IPS-15b (cell line): ENCODE measurements around the gene NR3C2.

Experiments
- H3K27me3 ChIP-seq: one replicate; pipeline ENCODE4 v1.6.1; 2013; ENCODE audit warnings: low read length; ENCODE audit not compliant: control insufficient read depth, insufficient read depth
- H3K36me3 ChIP-seq: one replicate; pipeline ENCODE4 v1.6.1; 2013; ENCODE audit warnings: low read length; ENCODE audit not compliant: control insufficient read depth, insufficient read depth
- H3K4me1 ChIP-seq: one replicate; pipeline ENCODE4 v1.6.1; 2013; ENCODE audit warnings: mild to moderate bottlenecking, low read length; ENCODE audit not compliant: control insufficient read depth, insufficient read depth
- H3K4me3 ChIP-seq: one replicate; pipeline ENCODE4 v1.5.1; 2013; ENCODE audit warnings: low read depth, low read length
- H3K9ac ChIP-seq: one replicate; pipeline ENCODE4 v1.6.1; 2013; ENCODE audit warnings: low read depth, mild to moderate bottlenecking, low read length
- H3K9me3 ChIP-seq: one replicate; pipeline ENCODE4 v1.6.1; 2013; ENCODE audit warnings: mild to moderate bottlenecking, low read length; ENCODE audit not compliant: control insufficient read depth, insufficient read depth

The NR3C2 gene

DNA sequence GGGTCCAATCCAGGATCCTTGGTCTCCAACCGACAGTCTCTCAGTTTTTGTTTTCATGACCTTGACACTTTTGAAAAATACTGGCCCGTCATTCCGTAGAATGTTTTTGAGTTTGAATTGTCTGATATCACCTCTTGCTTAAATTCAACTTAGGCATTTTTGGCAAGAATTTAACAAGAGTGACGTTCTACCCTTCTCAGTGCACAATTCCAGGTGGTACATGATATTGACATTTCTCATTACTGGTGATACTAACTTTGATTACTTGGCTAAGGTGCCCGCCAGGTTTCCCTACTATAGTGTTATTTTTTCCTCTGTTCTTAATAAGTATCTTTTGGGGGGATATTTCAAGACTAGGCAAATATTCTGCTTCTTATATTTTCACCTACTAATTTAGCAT is 215.1 kb downstream of the NR3C2 start:
- H3K9me3 ChIP-seq = no peaks in the 10 kb centered on the region
- no peaks in the 10 kb centered on the region for H3K4me1 ChIP-seq
- H3K9ac ChIP-seq = no peak overlapping the region
- H3K4me3 ChIP-seq = no peak overlapping the region
- no peaks in the 10 kb centered on the region for H3K36me3 ChIP-seq
- H3K27me3 ChIP-seq = no peaks in the 10 kb centered on the region

DNA sequence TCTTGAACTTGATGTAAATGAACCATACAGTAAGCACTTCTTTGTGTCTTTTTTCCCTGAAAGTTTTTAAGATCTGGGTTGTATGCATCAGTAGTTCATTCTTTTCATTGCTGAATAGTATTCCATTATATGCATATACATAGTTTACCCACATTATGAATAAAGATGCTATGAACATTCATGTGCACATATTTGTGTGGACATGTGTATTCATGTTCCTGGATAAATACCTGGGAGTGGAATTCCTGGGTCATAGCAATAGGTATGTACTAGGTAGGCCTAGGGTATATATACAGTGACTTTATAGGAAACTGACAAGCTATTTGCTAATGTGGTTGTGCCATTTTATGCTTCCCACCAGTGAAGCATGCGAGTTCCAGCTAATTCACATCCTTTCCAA is 215.9 kb downstream of the NR3C2 start:
- Histone ChIP-seq H3K36me3 (no peaks in the 10 kb centered on the region), H3K27me3 (no peaks in the 10 kb centered on the region), H3K4me3 (no peak overlapping the region), H3K4me1 (no peaks in the 10 kb centered on the region), H3K9me3 (no peaks in the 10 kb centered on the region), H3K9ac (no peak overlapping the region)

DNA sequence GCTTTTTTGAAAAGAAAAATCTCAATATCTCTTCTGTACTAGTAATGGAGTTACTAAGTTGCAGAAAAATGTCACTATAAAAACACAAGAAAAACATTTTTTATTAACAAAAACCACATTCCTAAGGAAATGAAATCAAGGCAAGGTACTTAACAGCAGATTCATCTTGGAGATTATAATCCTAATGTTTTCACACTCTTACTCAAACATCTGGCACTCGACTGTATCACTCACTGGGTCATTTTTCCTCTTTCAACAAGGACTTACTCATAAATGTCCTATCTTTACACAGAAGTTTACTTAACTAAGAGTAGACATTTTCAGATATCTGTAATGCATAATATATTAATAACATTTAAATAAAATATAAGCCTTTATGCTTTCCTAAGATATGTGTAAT is 216.6 kb downstream of the NR3C2 start:
- Histone ChIP-seq H3K9me3 (no peaks in the 10 kb centered on the region), H3K27me3 (no peaks in the 10 kb centered on the region), H3K36me3 (no peaks in the 10 kb centered on the region), H3K4me3 (no peak overlapping the region), H3K9ac (no peak overlapping the region), H3K4me1 (no peaks in the 10 kb centered on the region)

DNA sequence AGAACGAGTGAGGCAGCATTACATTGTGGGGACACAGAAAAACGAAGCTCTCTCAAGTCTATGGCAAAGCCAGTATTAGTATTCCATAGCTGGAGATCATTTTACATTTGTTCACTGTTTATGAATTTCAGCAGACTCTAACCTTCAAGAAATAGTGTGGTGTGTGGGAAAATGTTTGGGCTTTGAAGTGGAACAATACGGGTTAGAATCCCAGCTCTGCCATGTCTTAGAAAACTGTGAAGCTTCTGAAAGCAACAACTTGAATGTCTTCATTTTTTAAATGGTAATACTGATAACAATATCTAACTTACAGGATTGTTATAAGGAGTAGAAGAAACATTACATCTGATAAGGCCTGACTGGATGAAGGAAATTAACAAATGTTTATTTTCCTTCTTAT is 217.7 kb downstream of the NR3C2 start:
- Histone ChIP-seq H3K27me3 (no peaks in the 10 kb centered on the region), H3K9me3 (no peaks in the 10 kb centered on the region), H3K4me3 (no peak overlapping the region), H3K36me3 (no peaks in the 10 kb centered on the region), H3K9ac (no peak overlapping the region), H3K4me1 (no peaks in the 10 kb centered on the region)

DNA sequence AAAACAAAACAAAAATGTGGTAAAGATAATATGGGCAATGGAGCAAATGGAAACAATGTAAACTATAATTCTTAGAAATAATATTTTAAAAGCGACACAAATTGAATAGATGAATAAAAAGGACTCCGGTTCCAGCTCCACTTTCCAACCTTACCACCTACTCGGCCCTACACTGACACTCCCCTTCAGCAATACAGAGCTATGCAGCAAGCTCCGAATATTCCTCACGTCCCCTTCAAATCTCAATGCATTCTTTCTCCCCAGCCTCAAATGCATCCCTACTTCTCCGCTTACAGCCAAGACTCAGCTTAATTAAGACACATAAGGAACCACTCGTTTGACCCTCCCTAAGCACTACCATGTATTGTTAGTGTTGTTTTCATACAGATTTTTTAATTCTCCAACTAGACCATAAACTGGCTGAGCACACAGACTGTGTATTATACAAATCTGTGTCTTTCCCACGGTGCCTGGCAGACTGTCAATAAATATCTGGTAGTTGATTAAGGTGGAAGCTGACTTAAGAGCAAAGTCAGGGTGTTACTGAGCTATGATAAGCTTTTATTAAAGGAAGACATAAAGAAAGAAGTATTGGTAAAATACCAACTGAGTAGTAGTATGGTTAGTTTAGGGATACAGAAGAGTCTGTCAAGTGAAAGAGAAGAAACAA is 219.1 kb downstream of the NR3C2 start:
- Histone ChIP-seq H3K36me3 (no peaks in the 10 kb centered on the region), H3K4me1 (no peaks in the 10 kb centered on the region), H3K4me3 (no peak overlapping the region), H3K9me3 (no peaks in the 10 kb centered on the region), H3K9ac (no peak overlapping the region), H3K27me3 (no peaks in the 10 kb centered on the region)

DNA sequence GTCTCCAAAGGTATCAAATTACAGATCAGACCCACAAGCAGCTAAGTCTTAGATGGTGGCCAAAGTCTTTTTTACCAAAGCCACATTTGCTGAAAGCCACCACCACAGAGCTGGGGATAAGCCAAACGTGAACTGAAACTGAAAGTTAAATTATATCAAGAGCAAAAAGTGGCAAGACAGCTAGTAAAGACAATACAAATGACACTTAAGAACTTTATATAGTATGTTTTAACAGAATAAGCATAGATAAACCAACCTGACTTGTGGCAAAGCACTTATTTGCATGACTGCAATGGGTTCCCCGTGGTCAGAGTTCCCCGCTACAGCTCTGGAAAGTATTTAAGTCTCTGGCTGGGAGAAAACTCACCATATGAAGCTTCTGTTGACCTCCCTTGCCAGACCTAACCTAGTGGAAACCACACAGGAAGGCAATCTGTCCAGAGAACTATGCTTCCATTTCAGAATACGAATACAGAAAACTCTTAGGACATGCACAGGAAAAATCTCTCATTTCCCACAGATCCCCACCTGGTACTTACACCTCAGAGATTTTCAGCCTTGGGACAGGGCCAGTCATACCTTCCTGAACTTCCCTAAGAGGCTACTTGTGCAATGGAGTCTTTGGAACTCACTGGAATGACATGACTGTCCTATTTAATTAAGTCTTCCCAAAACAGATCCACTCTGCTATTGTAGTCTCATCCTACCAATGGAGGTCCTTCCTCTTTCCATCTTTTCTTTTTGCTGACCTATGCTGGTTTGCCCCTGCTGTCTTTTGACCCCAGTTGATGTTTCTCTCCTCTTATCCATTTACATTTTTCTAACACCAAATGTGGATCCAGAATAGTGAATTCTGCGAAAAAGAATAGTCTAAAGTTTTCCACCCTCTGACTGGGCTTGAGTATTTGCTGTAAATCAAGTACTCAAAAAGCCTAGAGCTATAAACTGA is 225.1 kb downstream of the NR3C2 start:
- H3K9ac ChIP-seq = no peak overlapping the region
- H3K4me1 ChIP-seq = no peaks in the 10 kb centered on the region
- no peaks in the 10 kb centered on the region for H3K27me3 ChIP-seq
- H3K9me3 ChIP-seq = no peaks in the 10 kb centered on the region
- H3K4me3 ChIP-seq = no peak overlapping the region
- no peaks in the 10 kb centered on the region for H3K36me3 ChIP-seq

DNA sequence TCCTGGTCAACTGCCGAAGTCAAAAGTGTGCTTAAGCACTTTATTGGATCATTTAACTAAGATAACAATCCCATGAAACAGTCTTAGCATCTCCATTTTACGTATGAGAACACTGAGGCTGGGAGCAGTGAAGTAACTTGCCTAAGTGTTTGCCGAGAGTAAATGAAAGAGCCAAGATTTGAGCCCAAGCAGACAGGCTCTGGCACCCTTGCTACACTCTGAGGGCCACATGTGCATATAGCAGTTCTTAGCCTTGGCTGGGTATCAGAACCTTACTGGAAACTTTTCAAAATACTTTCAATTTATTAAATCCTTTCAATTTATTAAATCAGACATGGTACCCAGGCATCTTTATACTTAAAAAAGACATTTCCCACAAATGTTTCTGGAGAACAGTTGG is 225.9 kb downstream of the NR3C2 start:
- no peak overlapping the region for H3K9ac ChIP-seq
- no peak overlapping the region for H3K4me3 ChIP-seq
- no peaks in the 10 kb centered on the region for H3K4me1 ChIP-seq
- H3K27me3 ChIP-seq = no peaks in the 10 kb centered on the region
- H3K9me3 ChIP-seq = no peaks in the 10 kb centered on the region
- H3K36me3 ChIP-seq = no peaks in the 10 kb centered on the region

DNA sequence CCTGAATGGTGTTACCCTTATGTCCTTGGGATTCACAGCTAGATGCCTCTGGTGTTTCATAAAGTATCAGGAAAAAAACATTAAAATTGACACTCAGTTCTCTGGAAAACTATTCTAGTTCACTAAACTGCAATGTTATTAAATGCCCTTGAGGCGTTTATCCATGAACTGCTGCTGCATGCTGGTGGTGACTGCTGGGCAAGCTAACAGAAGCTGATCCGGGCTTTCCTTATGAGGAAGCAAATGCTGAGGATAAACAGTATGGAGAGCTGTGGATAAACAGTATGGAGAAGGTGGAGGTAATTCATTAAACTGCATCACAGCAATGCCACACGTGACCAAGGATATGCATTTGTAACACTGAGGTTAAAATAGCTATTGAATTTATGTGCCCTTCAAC is 227.0 kb downstream of the NR3C2 start:
- Histone ChIP-seq H3K4me3 (no peak overlapping the region), H3K27me3 (no peaks in the 10 kb centered on the region), H3K9ac (no peak overlapping the region), H3K4me1 (no peaks in the 10 kb centered on the region), H3K36me3 (no peaks in the 10 kb centered on the region), H3K9me3 (no peaks in the 10 kb centered on the region)

DNA sequence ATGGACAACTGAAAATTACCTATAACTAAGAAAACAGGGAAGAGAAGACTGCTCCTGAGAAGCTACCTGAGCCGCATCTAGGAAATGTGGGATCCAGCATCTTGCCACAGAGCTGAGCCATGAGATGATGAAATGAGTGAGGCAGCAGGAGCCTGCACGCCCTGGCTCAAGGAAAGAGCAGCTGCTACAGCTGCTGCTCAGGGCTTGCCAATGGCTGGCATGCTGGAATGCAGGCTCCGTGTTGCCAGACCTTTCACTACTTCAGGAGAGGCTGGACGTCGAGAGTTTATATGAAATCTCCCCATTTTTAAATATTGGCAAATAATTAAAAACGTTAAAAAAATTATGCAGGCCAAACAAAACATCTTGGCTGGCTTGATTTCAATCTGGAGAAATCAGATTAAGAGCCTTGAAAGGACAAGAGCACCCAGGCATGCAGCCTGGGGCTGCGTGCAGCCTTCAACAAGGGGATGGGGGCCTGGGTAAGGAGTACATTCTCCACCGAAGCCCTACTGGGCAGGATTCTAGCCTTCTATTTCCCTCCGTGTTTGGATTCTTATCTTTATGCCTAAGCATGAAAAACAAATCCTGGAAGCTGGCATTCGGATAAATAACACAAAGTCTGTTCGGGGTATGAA is 227.6 kb downstream of the NR3C2 start:
- no peaks in the 10 kb centered on the region for H3K27me3 ChIP-seq
- no peaks in the 10 kb centered on the region for H3K36me3 ChIP-seq

DNA sequence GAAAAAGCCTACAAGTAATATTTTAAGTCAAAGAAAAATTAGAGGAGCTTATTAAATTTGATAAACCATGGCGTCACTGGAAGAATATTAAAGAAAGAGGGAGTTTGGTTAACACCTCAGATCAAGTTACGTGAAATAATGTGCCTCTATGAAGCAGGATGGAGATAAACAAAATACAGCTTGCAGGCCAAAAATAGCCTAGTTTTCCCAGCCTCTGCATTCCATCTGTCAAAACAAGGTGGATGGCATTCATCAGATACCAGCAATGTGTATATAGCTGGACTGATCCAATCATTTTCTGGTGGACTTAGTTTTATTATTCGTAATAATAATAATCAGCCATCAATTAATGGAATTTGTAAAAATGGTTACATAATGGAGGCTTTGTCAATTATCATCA is 230.7 kb downstream of the NR3C2 start:
- no peak overlapping the region for H3K9ac ChIP-seq
- H3K4me3 ChIP-seq = no peak overlapping the region
- no peaks in the 10 kb centered on the region for H3K4me1 ChIP-seq
- no peaks in the 10 kb centered on the region for H3K27me3 ChIP-seq
- no peaks in the 10 kb centered on the region for H3K36me3 ChIP-seq
- no peaks in the 10 kb centered on the region for H3K9me3 ChIP-seq

More for the DNA sequence above, 227.6 kb downstream of the NR3C2 start:
- Histone ChIP-seq H3K9me3 (no peaks in the 10 kb centered on the region), H3K4me1 (no peaks in the 10 kb centered on the region), H3K4me3 (no peak overlapping the region), H3K9ac (no peak overlapping the region)

DNA sequence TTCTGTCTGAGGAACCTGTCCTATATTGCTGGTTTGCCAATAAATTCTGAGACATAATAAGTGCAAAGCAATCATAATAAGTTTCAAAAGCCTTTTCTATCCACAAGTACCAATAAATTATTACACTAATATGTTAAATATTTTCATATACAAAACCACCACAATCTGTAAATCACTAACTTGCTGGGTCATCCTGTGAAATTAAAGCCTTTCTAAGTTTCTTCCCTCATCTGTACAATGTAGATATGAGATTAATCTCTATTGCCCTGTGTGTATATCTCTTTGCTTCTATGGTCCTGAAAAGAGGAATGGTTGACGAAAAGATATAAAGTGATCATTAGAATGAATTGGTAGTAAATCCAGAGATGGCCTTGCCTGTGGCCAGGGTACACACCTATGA is 231.6 kb downstream of the NR3C2 start:
- no peaks in the 10 kb centered on the region for H3K9me3 ChIP-seq
- no peaks in the 10 kb centered on the region for H3K4me1 ChIP-seq
- H3K27me3 ChIP-seq = no peaks in the 10 kb centered on the region
- no peaks in the 10 kb centered on the region for H3K36me3 ChIP-seq
- H3K4me3 ChIP-seq = no peak overlapping the region
- no peak overlapping the region for H3K9ac ChIP-seq

DNA sequence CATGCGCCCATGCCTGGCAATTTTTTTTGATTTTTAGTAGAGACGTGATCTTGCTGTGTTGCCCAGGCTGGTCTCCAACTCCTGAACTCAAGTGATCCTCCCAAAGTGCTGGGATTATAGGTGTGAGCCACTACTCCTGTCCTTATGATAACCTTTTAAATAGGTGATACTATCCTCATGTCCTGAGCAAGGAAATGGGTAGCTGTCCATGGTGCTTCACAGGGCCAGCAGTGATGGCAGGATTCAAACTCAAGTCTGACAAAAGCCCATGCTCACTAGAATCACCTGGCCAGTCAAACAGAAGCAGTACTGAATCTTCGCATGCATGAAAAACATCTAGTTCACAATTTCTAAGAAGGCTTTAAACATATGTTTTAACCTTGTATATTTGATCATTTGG is 235.1 kb downstream of the NR3C2 start:
- Histone ChIP-seq H3K27me3 (no peaks in the 10 kb centered on the region), H3K4me1 (peaks cover 6% of the 10 kb centered on the region), H3K9ac (no peak overlapping the region)

More for the DNA sequence above, 235.1 kb downstream of the NR3C2 start:
- no peak overlapping the region for H3K4me3 ChIP-seq
- H3K9me3 ChIP-seq = no peaks in the 10 kb centered on the region
- H3K36me3 ChIP-seq = no peaks in the 10 kb centered on the region
